Osteoblast (primary cell): ENCODE measurements around the gene MPG. TPM values are rescaled to one million over a fixed set of nuclear protein-coding genes. Genes with fewer than 3 reads are reported as not detected.
A peak's percentile ranks its signal among the peaks of the same experiment; 100 is the strongest.

Experiments
- DNase-seq: peaks from one replicate; pipeline ENCODE4 v3.0.0; 2011; ENCODE audit warnings: low spot score, mixed read lengths; ENCODE audit not compliant: insufficient read length; ENCODE audit errors: missing footprints
- H2AFZ ChIP-seq: 2 replicates; pipeline ENCODE4 v1.6.0; 2011; ENCODE audit warnings: mild to moderate bottlenecking, low read length
- H3K27ac ChIP-seq: 2 replicates; pipeline ENCODE4 v1.5.1; 2011; ENCODE audit warnings: mild to moderate bottlenecking, low read depth, low read length, moderate library complexity
- H3K27me3 ChIP-seq: 2 replicates; pipeline ENCODE4 v1.6.0; 2012; ENCODE audit warnings: mild to moderate bottlenecking, control low read depth, inconsistent platforms, low read length, moderate library complexity; ENCODE audit not compliant: insufficient read depth
- H3K36me3 ChIP-seq: 2 replicates; pipeline ENCODE4 v1.5.1; 2011; ENCODE audit warnings: mild to moderate bottlenecking, low read length, control low read depth, moderate library complexity; ENCODE audit not compliant: insufficient read depth
- H3K4me1 ChIP-seq: 2 replicates; pipeline ENCODE4 v1.5.1; 2011; ENCODE audit warnings: mild to moderate bottlenecking, low read length, control low read depth, moderate library complexity; ENCODE audit not compliant: insufficient read depth
- H3K4me2 ChIP-seq: 2 replicates; pipeline ENCODE4 v1.6.0; 2011; ENCODE audit warnings: mild to moderate bottlenecking, low read length; ENCODE audit not compliant: insufficient read depth
- H3K4me3 ChIP-seq: fragments of 200-600 bp; sonication (generic); 3 replicates; pipeline ENCODE4 v1.5.1; 2012; ENCODE audit warnings: mild to moderate bottlenecking, low read length, inconsistent platforms; ENCODE audit not compliant: insufficient read depth
- H3K79me2 ChIP-seq: 2 replicates; pipeline ENCODE4 v1.6.0; 2012; ENCODE audit warnings: mild to moderate bottlenecking, low read length, control low read depth, inconsistent platforms; ENCODE audit not compliant: insufficient read depth
- H3K9me3 ChIP-seq: 2 replicates; pipeline ENCODE4 v1.5.1; 2011; ENCODE audit warnings: low read depth, low read length, control low read depth
- H4K20me1 ChIP-seq: 2 replicates; pipeline ENCODE4 v1.6.0; 2012; ENCODE audit warnings: mild to moderate bottlenecking, low read length, control low read depth; ENCODE audit not compliant: insufficient read depth
- CTCF ChIP-seq: IDR thresholded peaks from 2 replicates; pipeline ENCODE4 v1.5.1; 2011; ENCODE audit warnings: mild to moderate bottlenecking, low read depth, low read length, moderate library complexity; ENCODE audit errors: extremely low read depth
- small RNA-seq: library from RNA; depleted of rRNA; stranded (forward); fragments of <200 nt; gene quantifications from one replicate; pipeline ENCODE3, GENCODE V24; 2012
- total RNA-seq: library from RNA; depleted of rRNA; stranded (reverse); fragments of >200 nt; gene quantifications from 2 replicates; pipeline ENCODE4 v1.2.3, GENCODE V29; 2012

MPG gene
- total RNA-seq, 1 donor = 180 TPM

- Histone ChIP-seq H3K36me3 (peaks cover 3% of the 10 kb centered on the region), H2AFZ (no peak overlapping the region), H3K4me3 (no peak overlapping the region), H3K79me2 (peaks cover 58% of the 10 kb centered on the region), H3K4me2 (no peak overlapping the region), H4K20me1 (peaks cover 37% of the 10 kb centered on the region), H3K9me3 (no peaks in the 10 kb centered on the region), H3K27ac (no peak overlapping the region), H3K4me1 (no peaks in the 10 kb centered on the region), H3K27me3 (no peaks in the 10 kb centered on the region)
- no peak for TF ChIP-seq CTCF
- DNase-seq = no peak
These were observed 52.6 kb downstream of the MPG start for GRCh38 chr16:130533-131173.

GRCh38 chr16:132120-132519, 54.1 kb downstream of the MPG start:
- H3K27ac ChIP-seq = no peak overlapping the region
- H3K4me3 ChIP-seq = no peak overlapping the region
- no peak overlapping the region for H2AFZ ChIP-seq
- DNase-seq = no peak
- H3K27me3 ChIP-seq = no peaks in the 10 kb centered on the region
- no peaks in the 10 kb centered on the region for H3K4me1 ChIP-seq
- H3K36me3 ChIP-seq = peaks cover 3% of the 10 kb centered on the region
- H3K79me2 ChIP-seq = peaks cover 64% of the 10 kb centered on the region
- H4K20me1 ChIP-seq = peaks cover 31% of the 10 kb centered on the region
- no peak for TF ChIP-seq CTCF
- no peaks in the 10 kb centered on the region for H3K9me3 ChIP-seq
- H3K4me2 ChIP-seq = no peak overlapping the region

GRCh38 chr16:133716-134115, 55.7 kb downstream of the MPG start:
- no peaks in the 10 kb centered on the region for H3K4me1 ChIP-seq
- H3K36me3 ChIP-seq = peaks cover 3% of the 10 kb centered on the region
- H3K79me2 ChIP-seq = peaks cover 72% of the 10 kb centered on the region
- no peak overlapping the region for H3K4me3 ChIP-seq
- DNase-seq = peak; percentile 29
- no peak overlapping the region for H2AFZ ChIP-seq
- no peaks in the 10 kb centered on the region for H3K27me3 ChIP-seq
- no peaks in the 10 kb centered on the region for H3K9me3 ChIP-seq
- no peak overlapping the region for H3K27ac ChIP-seq
- no peak overlapping the region for H3K4me2 ChIP-seq
- no peak for TF ChIP-seq CTCF
- peaks cover 31% of the 10 kb centered on the region for H4K20me1 ChIP-seq

Small RNAs within 50 kb of the gene (small RNA-seq; reads per million reads assigned to genes)
- gene Z69720.2 = not detected

Other genes starting within 250 kb of the MPG start
- 1.4 and 2.1 TPM in 2 replicates for gene POLR3K, start 24.6 kb upstream of the MPG start, total RNA-seq
- 9.4 and 14.5 TPM in 2 replicates for gene SNRNP25, start 24.4 kb upstream of the MPG start, total RNA-seq
- 32.2 and 39.5 TPM in 2 replicates for gene RHBDF1, start 5.6 kb upstream of the MPG start, total RNA-seq
- gene NPRL3, start 60.4 kb downstream of the MPG start, total RNA-seq = 10.1 and 10.6 TPM in 2 replicates
- gene HBZ, start 74.4 kb downstream of the MPG start, total RNA-seq = not detected in 2 replicates
- gene HBM, start 87.8 kb downstream of the MPG start, total RNA-seq = not detected in 2 replicates
- gene HBA2, start 94.7 kb downstream of the MPG start, total RNA-seq = not detected in 2 replicates
- not detected in 2 replicates for gene HBA1, start 98.5 kb downstream of the MPG start, total RNA-seq
- gene HBQ1, start 102.2 kb downstream of the MPG start, total RNA-seq = not detected in 2 replicates
- 44.8 and 46.0 TPM in 2 replicates for gene LUC7L, start 151.2 kb downstream of the MPG start, total RNA-seq
- gene FAM234A, start 156.6 kb downstream of the MPG start, total RNA-seq = 86.0 and 113 TPM in 2 replicates
- gene RGS11, start 197.7 kb downstream of the MPG start, total RNA-seq = 0.36 and 0.59 TPM in 2 replicates
- not detected in 2 replicates for gene ARHGDIG, start 202.4 kb downstream of the MPG start, total RNA-seq
- not detected in 2 replicates for gene PDIA2, start 204.9 kb downstream of the MPG start, total RNA-seq